NCI-H187 treated with DMSO at 0.1 percent for 48 hours (cell line): ENCODE measurements around the gene CERS2.

ENCODE experiments used
- DNase-seq: peaks from one replicate; lab custom pipeline; 2025; lab: John Stamatoyannopoulos, UW

The CERS2 gene

DNA sequence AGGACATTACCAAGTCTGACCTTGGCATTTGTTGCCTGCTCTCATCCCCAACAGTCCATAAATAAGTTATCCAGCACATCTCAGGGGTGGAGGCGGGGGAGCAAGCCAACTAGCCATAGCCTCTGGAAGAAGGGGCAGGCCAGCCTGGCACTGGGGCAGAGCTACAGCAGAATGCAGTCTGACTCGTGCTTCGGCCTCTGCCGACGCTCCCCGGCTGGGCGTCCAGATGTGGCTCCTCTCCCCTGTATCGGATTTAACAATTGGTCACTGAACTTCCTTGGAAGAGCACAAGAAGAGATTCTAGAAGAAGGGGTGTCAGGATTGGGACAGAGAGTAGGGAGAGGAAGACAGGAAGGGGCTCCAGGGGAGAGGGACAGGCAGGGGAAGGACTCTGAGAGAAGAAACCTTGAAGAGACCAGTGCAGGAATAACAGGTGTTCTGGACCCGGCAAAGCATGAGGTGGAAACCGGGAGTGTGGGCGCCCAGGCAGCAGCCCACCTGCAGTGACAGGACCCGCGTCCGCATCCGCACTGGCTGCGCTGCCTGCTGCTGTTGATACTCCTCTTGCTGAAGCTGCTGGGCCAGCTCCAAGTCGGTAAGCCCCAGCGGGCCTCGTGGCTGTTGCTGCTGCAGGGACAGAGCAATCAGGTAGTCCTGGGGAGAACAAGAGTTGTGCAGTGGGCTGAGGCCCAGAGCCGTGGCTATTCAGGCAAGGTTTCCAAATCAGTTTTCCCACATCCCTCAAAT is 22.7 kb upstream of the CERS2 start:
- DNase-seq, result no peak

DNA sequence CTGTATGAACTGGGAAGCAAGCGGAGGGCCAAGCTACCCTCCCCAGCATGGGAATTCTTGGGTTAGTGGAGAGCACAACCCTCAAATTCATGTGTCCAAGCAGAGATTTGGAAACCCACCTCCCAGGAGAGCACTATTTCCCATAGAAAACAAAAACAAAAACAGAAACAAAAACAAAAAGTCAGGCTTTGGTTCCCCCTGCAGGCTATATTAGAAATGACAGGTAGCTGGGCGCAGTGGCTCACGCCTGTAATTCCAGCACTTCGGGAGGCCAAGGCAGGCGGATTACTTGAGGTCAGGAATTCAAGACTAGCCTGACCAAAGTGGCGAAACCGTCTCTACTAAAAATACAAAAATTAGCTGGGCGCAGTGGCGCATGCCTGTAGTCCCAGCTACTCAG is 21.3 kb upstream of the CERS2 start:
- DNase-seq, result no peak

DNA sequence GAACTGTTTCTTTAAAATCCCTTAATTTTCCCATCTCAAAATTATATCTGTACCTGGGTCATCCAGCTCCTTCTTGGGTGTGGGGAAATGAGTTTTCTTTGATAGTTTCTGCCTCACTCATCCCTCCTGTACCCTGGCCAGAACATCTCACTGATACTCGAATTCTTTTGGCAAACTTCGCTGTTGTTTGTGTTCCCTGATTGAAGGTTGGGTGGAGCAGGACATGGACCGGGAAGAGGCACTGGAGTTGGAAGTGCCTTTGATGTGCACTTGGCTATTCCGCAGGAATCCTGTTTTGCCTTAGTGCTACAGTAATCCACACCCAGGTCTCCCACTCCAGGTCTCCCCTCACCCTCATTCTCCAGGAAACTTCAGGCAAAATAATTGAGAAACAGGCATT is 20.8 kb upstream of the CERS2 start:
- DNase-seq, result no peak

DNA sequence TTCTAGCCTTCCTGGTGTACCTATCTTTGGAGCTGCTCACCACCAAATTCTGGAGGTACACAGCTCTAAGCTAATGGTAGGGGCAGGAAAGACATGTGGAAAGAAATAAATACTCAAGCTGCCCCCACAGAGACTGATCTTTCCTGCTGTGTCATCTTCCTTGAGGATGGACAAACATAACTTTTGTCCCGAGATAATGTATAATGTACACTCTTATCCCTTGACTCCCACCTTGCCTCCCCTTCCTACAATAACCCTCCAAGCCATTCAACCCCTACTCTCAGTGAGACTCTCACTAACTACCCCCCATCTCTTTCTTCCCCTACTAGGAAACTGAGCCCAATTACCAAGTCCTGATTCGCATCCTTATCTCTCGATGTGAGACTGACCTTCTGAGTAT is 19.6 kb upstream of the CERS2 start:
- no peak for DNase-seq

DNA sequence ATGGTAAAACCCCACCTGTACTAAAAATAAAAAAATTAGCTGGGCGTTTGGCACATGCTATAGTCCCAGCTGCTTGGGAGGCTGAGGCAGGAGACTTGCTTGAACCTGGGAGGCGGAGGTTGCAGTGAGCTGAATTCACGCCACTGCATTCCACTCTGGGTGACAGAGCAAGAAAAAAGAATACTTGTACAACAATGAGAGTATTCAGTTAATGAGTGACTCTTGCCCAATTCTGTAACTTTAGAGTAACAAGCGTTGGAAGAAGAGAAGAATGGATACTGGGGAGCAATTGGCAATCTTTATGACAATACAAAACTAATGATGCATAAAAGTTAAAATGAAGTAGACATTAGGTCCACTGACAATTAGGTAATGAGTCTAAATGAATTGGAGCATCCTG is 18.0 kb upstream of the CERS2 start:
- no peak for DNase-seq

DNA sequence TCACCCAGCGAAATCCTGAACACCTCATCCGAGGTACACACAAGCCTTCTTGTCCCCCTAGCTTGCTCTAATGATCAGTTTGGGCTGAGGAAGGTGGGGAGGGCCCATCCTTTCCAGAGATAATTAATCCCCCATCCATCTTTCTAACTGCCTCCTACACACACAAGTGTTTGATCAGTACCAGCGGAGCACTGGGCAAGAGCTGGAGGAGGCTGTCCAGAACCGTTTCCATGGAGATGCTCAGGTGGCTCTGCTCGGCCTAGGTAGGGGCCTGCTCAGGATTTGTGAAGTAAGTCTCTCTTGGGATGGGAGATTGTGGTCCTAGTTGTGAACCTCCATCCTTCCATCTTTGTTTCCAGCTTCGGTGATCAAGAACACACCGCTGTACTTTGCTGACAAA is 13.3 kb upstream of the CERS2 start:
- DNase-seq, result peak; percentile 87

DNA sequence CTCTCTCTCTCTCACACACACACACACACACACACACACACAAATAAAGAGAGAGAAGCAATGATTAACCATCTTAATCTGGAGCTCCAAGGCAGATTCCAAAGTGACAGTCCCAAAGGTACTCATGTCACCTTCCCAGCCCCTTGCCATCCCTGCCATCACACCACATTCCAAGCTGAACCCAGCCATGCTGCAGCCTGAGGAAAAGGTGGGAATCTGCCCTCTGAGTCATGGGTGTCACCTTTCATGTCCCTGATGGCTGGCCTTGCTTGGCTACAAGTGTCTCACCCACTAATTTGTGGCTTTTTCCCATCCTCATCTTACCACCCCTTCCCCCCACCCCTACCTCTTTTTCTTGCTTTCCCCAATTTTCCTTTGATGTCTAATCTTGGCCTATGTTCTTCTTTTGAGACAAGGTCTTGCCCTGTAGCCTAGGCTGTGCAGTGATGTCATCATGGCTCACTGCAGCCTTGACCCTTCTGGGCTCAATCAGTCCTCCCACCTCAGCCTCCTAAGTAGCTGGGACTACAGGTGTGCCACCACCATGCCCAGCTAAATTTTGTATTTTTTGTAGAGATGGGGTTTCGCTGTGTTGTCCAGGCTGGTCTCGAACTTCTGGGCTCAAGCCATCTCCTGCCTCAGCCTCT is 10.7 kb upstream of the CERS2 start:
- DNase-seq, result no peak

DNA sequence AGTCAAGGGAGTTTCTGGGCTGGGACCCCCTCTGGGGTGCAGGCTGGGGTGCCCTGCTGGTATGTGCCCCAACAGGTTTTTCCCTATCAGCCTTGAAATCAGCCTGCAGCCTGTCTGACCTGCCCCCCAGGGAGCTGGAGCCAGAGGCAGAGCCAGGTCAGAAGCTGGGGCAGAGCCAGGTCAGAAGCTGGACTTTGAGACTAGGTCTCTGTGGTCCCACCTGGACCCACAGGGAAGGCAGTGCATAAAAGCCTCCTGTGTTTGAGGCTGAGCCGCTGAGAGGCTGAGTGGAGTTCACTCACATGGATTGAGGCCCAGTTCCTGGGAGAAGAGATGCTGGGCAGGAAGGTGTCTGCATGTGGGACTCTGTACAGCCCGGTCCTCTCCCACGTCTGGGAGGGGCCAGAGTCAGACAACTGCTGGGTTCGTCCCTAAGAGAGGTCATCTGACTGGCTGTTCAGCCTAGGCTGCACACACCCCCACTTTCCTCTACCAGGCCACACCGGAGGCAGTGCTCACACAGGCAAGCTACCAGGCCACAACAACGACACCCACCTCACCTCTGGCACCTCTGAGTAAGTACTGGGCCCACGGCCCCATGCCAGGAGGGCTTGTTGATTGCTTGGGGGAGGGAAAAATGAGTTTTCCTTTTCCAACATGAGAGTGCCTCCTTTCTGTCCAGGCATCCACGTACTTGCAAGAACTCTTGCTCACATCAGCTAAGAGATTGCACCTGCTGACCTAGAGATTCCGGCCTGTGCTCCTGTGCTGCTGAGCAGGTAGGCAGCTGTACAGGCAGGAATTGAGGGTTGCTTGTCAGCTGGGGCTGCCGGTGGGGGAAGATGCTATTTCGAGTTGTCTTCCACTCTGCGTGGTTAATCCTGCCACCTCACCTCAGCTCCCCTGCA is 7.4 kb upstream of the CERS2 start, which contains the start of gene ANXA9:
ANXA9 (plus strand) TSS at position 488 of the 908 bp plus-strand sequence. CDS start 814 bp downstream, outside the sequence.
- peak; percentile 62 for DNase-seq

DNA sequence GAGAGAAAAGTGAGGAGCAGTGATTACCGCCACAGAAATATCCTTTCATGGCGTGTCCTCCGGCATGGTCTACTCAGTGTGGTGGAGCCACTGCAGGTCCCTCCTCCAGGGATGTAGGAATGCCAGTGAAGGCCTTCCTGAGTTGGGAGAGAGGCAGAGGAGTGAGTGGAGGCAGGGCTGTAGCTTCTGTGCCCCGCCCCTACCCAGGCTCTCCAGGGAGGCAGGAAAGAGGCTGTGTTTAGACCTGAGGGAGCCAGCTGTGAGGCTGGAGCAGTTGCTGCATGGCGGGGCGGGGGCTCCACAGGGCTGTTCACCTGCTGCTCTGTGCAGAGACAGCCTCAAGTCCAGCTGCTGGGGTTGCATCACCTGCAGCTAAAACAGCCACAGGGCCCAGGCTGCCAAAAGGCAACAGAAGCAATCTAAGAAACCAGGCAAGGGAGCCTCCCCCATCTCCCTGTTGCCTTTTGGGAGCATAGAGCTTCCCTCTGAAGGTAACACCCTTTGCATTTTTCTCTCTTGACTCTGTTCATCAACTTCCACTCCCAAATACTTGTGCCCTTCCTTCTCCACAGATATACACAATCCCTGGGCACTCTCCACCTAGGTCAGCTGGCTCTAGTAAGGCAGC is 6.7 kb upstream of the CERS2 start:
- DNase-seq, result peak; percentile 93

DNA sequence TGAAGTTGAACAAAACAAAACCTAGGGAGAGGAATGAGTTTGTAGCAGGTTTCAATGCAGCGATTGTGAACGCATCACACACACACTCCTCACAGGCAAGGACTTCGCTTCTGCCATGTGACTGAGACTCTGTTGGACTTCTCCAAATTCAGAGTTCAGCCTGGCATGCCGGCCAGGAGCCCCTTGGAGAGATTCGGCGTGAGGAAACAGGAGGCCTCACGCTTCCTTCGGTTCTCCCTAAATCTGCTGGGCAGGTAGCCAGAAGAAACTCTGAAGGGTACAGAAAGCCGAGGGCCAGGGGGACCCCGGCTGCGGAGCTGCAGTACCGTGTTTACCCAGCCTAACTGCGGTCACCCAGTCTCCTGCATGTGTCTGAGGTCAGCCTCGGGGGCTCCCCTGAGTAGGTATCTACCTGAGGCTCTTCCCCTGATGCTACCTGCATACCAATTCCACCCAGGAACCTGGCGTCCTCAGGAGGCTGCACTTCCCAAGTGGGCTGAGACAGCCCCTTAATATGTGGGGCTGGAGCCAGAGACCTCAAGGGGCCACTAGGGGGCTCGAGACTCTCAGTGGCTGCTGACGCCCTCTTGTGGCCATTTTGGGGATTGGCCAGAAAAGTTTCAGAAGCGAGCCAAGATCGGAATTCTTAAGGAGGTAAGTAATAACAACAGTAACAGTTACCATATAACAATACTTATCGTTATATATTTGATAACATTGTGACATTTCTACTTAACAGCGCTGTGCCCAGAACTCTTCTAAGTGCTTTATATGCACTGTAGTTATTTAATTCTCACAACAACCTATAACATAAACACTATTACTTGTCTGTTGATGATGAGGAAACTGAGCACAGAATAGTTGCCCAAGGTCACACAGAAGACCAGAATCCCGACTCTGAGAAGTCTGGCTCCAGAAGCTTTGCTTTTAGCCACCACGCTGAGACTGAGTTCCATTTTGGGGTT is 4.7 kb upstream of the CERS2 start:
- DNase-seq, result peak; percentile 62

DNA sequence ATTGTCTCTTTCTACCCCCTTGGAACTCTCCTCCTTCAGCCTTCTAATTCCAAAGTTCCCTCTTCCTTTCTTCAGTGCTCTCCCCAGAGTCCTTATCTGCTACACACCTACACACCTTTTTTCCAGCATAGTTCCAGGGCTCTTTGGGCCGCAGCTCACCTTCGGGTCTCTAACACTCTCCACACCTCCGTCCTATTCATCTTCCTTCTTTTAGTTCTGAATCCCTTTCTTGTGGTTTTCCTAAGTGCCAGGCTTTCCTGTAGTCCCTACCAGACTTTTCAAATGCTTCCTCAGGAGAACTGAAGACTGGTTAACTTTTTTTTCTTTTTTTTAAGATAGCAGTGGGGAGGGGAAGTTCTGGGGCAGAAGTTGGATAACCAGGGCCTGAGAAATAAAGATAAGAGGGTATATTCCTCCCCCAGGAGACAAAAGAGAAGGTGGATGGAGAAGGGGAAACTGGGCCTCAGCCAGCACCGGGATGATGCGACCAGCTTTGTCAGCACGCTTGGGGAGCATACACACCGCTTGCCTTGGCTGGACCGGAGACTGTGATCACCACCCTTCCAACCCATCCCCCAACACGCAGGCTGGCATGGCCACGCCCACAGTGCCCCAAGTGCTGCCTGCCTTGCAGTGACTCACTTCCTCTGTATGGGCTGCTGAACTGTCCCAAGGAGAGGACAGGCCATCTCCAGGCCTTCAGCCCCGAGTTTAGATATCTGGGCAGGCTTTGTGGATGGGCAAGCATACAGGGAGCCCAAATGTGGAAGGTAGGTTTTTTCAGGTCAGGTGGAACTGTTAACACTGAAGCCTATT is 2.5 kb upstream of the CERS2 start:
- no peak for DNase-seq

DNA sequence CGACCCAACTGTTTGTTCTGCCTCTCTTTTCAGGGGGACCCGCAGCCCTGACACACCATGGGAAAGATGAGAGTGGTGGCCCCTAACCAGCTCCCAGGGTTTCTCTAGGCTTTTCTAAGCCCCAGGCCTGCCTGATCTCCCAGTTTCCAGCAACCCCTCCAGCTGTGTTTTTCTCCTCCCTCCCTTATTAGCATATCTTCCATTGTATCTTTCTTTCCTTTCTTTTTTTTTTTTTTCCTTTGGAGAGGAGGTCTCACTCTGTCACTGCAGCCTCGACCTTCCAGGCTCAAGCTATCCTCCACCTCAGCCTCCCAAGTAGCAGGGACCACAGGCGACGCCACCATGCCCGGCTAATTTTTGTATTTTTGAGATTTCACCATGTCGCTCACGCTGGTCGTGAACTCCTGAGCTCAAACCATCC is 1.8 kb upstream of the CERS2 start:
- DNase-seq, result no peak

DNA sequence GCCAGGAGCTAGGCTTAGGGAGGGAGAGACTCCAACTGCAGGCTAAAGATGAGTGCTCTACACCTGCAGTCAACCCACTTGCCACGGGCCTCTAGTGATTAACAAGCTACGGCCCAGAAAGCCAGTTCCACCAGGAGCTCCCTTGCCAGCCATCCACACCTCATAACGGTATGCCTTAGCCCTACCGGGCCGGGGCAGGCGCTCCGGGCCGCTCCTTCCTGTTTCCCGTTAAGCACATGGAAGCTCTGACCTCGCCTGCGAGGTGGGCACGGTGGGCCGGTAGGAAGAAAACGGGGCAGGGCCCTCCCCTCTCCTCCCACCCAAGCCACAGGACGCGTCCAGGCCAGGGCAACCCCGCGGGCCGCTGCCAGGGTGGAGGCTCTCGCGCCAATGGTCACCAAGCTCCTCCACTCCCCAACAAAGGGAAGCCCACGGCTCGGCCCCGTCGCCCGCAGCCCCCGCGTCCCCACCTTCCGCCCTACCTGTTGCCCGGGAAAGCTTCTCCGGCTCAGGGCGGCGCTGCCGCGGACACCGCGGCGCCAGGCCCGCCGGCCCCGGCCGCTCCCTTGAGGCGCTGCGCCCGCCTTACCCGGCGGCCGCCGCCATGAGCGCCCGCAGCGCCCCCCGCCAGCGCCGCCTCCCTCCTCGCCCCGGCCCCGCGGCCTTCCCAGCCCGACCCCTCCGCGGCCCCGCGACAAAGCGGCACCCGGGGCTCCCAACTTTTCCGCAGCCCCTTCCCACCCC is 627 bp downstream of the CERS2 start:
- no peak for DNase-seq

DNA sequence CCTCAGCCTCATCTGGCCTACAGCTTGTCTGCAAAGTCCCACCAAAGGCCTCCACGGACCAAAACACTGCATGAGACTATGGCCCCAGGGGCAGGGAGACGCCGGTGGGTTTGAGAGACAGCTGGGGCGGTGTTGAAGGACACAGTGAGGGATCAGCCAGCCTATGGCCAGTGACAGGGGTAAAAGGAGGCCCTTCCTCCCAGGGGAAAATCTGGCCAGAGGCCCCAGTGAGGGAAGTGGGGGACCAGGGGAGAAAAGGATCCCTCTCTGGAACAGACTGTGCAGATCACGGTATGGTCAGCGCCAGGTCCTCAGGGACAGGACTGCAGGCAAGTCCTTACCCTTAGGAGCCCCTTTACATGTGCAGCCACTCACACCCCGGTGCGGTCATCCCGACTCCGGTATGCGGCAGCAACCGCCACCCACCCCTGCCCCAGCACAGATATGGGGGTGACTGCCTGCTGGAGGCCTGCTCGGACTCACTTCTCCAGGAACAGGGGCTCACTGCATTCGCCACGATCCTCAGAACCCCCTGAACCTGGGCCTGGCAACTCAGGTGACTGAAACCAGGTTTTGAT is 1.3 kb downstream of the CERS2 start:
- no peak for DNase-seq

DNA sequence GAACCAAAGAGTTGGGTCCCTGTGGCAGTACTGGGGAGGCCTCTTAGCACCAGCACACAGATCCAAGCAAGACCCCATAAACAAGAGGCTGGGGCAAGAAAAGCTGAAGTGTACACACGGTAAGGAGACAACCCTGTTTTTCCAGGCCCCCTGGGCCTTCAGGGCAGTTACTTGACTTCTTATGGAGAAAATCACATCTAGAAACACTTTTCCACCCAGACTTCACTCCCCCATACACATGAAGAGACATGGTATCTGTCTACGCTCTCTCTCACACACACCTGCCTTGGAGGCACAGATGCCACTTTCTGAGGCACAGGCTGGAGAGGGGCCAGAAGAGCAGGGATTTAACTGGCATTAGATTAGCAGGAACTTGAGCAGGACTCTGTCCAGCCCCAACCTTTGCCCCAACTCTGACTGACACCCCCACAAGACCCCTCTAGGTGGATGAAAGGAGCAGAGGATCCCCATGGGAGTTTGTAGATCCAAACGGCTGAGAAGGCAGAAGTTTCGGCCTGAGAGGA is 2.2 kb downstream of the CERS2 start:
- no peak for DNase-seq

DNA sequence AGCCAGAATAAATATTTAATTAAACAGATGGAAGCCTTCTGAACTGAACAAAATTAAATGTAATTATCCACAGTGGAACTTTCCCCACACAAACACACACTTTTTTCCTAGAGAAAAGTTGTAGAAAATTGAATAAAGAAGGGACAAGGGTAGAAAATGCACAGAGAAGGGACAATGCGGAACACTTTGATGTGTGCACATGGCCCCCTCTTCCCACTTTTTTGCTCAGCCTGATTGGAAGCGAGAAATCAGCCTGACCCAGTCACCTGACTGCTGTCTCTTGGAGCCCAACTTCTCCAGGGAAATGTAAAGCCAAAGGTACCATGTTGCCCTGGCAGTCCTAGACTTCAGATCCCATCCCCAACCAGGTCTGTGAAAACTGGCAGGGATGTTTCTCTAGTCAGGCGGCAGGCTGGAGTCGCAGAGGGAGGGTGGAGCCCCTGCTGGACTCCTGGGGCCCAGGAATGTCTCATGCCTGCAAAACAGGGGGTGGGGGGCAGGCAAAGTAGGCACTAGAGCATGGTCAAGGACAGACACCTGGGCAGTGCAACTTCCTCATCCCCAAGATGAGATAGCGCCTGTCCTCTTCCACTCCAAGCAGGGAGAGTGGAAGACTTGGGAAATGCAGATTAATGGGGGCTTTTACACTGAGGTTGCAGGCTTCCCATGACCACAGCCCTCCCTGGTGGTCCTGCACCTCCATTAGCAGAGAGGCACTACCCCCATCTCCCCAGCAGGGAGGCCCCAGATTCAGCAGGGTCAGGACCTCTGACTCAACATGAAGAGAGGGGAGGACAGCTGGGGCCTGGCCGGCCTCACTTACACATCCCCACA is 2.8 kb downstream of the CERS2 start:
- DNase-seq, result no peak

DNA sequence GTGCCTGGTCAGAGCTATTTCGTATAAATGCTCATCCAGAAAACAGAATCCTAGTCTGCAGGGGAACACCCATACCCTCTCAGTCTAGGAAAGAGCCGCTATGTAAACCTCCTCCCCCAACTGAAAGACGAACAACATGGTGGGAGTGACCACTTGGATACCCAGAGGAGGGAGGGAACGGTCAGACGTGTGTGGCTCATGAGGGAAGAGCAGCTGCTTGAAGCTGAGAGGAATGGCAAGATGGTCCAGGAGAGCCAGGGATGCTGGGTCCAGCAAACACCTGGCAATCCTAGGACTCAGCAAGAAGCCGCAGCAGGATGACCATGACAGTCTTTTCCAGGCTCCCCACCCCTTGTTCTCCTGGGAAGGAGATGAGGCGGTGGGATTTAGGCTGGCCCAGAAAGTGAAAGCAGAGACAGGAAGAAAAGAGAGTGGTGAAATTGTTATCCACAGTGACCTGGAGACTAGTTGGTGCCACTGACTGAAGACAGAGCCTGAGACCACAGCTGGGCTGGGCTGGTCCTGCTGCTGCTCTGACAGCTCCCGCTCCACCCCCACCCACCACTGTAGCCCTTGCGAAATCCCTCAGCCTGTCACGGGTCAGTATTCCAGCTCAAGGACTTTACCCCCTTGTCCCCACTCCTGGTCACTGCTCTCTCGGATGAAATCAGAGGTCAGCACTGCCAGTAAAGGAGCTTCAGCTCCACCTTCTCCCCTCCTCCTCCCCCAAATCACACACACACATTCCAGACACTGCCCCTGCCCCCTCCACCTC is 3.6 kb downstream of the CERS2 start:
- DNase-seq, result no peak
